ENCODE results near the gene CHPF.

GRCh38 chr2:219499555-219499954, 44.1 kb downstream of the CHPF start:
- TF ChIP-seq CTCF (IDR thresholded peaks at IDR 0.05), result no peak
- TF ChIP-seq POLR2AphosphoS5 (IDR thresholded peaks at IDR 0.05), result no peak
